ENCODE data around the gene PCK1. TPM values are rescaled to one million over a fixed set of nuclear protein-coding genes. Genes with fewer than 3 reads are reported as not detected.

PCK1 gene
- polyA plus RNA-seq, 1 experiment = not detected

DNA sequence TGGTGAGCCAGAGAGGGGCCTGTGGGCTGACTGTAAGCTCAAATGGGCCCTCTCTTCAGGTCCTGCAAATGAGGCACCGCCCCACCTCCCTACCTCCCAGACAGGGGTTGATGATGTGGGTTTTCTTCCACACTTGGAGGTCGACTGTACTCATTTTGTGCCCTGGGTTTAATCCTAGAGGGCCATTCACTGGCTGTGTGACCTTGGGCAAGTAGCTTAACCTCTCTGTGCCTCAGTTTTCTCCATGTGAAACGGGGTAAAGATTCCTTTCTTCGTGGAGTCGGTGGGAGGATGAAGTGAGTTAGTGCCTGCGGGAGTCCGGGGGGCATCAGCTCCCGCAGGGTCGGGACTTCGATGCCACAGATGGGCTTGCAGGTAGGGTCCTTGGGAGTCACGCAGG, 35.4 kb downstream of the PCK1 start:
- Histone ChIP-seq H3K27ac (ENCODE audit: low read depth, low read length) (no peak overlapping the region), H3K9me3 (ENCODE audit: control insufficient read depth, insufficient read depth, low read length) (no peaks in the 10 kb centered on the region), H3K27me3 (ENCODE audit: control insufficient read depth, insufficient read depth, low read length) (peaks cover 5% of the 10 kb centered on the region), H3K4me3 (ENCODE audit: low read depth, low read length) (no peak overlapping the region)
- ChIA-PET POLR2A (no interaction called here), CTCF (interaction anchor here (0.5 to 10.2 kb wide), 20 partner anchors 9 to 1859 kb away, joined by 3 to 114 read pairs (median 6); no protein-coding TSS in a partner anchor)
- DNase-seq (ENCODE audit: low read depth, low spot score) = no peak
- TF ChIP-seq CTCF (IDR thresholded peaks at IDR 0.05; ENCODE audit: low read depth, low read length) = no peak

DNA sequence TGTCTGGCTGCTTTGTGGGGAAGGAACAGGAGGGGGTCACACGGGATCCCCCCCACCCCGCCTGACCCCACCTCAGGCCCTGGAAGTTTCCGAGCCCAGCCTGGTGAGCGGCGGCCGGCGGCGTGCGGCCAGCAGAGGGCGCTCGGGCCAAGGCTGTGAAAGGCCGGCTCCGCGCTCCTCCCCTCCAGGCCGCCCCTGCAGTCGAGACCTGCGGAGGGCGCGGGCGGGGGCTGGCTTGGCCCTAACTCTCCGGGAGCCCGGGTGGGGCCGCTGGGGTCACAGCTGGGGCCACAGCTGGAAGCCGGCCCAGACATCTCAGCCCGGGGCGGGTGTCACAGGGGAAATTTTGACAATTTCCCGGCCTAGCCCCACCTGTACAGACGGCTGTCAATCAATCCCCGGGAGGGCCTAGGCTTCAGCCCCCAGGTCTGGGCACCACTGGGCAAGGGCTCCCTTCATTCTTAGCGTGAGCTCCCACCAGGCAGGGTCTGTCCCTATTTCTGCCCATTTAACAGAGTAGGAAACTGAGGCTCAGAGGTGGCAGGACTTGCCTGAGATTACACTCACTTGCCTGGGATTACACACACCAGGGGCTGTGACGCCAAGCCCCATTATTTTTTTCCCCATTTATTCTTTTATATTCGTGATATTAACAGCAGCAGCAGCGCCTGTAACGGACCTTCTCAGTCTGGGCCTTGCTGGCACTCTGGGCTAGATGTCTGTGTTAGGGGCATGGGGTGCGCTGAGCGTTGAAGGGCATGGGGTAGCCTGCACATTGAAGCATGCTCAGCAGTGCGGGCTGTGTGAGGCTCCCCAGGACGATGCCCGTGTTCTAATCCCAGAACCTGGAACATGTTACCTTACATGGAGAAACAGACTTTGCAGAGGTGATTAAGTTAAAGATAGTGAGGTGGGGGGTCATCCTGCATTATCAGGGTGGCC, 36.4 kb downstream of the PCK1 start:
- DNase-seq (ENCODE audit: low read depth, low spot score) = no peak
- peaks cover 5% of the 10 kb centered on the region for H3K27me3 ChIP-seq (ENCODE audit: control insufficient read depth, insufficient read depth, low read length)
- H3K27ac ChIP-seq (ENCODE audit: low read depth, low read length) = no peak overlapping the region
- H3K9me3 ChIP-seq (ENCODE audit: control insufficient read depth, insufficient read depth, low read length) = no peaks in the 10 kb centered on the region
- ChIA-PET CTCF (interaction anchor here (0.8 to 10.2 kb wide), 16 partner anchors 10 to 1858 kb away, joined by 3 to 114 read pairs (median 6); no protein-coding TSS in a partner anchor), POLR2A (no interaction called here)
- peak; percentile 77 for TF ChIP-seq CTCF (IDR thresholded peaks at IDR 0.05; ENCODE audit: low read depth, low read length)
- no peak overlapping the region for H3K4me3 ChIP-seq (ENCODE audit: low read depth, low read length)

DNA sequence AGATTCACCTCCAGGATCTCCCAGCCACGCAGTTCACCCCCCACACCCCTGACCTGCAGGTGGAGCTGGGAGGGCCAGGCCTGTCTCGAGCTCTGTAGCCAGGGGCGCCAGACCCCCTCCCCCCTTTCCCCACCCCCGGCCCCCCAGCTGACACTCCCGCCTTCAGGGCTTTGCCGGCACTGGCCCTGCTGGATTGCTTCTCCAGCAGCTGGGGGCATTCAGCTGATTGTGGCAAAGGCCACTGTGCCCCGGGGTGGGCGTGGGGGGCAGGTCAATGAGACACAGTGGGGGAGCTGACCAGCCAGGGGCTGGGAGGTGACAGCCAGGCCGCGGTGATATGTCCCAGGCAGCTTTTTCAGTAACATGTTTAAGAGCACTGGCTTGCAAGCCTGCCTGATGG, 37.1 kb downstream of the PCK1 start:
- POLR2A ChIA-PET = no interaction called here
- TF ChIP-seq CTCF (IDR thresholded peaks at IDR 0.05; ENCODE audit: low read depth, low read length) = no peak
- Histone ChIP-seq H3K27ac (ENCODE audit: low read depth, low read length) (no peak overlapping the region), H3K27me3 (ENCODE audit: control insufficient read depth, insufficient read depth, low read length) (peaks cover 5% of the 10 kb centered on the region), H3K9me3 (ENCODE audit: control insufficient read depth, insufficient read depth, low read length) (no peaks in the 10 kb centered on the region), H3K4me3 (ENCODE audit: low read depth, low read length) (no peak overlapping the region)
- CTCF ChIA-PET = interaction anchor here (0.7 to 10.2 kb wide), 8 partner anchors 15 to 757 kb away, joined by 3 to 114 read pairs (median 8); no protein-coding TSS in a partner anchor
- no peak for DNase-seq (ENCODE audit: low read depth, low spot score)

GRCh38 chr20:57598491-57598890, 37.6 kb downstream of the PCK1 start:
- DNase-seq (ENCODE audit: low read depth, low spot score) = no peak
- CTCF ChIA-PET = interaction anchor here (0.6 to 10.2 kb wide), 9 partner anchors 15 to 757 kb away, joined by 3 to 114 read pairs (median 4); no protein-coding TSS in a partner anchor
- Histone ChIP-seq H3K27ac (ENCODE audit: low read depth, low read length) (no peak overlapping the region), H3K4me3 (ENCODE audit: low read depth, low read length) (no peak overlapping the region), H3K27me3 (ENCODE audit: control insufficient read depth, insufficient read depth, low read length) (peaks cover 5% of the 10 kb centered on the region), H3K9me3 (ENCODE audit: control insufficient read depth, insufficient read depth, low read length) (no peaks in the 10 kb centered on the region)
- POLR2A ChIA-PET = no interaction called here
- TF ChIP-seq CTCF (IDR thresholded peaks at IDR 0.05; ENCODE audit: low read depth, low read length) = no peak
